GM10266 (cell line): ENCODE measurements around the gene GLYATL1B.
A peak's percentile ranks its signal among the peaks of the same experiment; 100 is the strongest.
"Not testable (repeated sequence)": the region's sequence is repeated elsewhere in the genome, so short reads cannot be mapped to it uniquely, and the experiment has no call there.

Experiments
- DNase-seq: peaks from one replicate; pipeline ENCODE4 v3.0.0; 2012; ENCODE audit errors: extremely low spot score
- CTCF ChIP-seq: IDR thresholded peaks from 2 replicates; pipeline ENCODE4 v1.5.1; 2012; ENCODE audit warnings: mild to moderate bottlenecking, low read depth; ENCODE audit not compliant: control insufficient read depth, insufficient read depth; ENCODE audit errors: missing control alignments

The GLYATL1B gene

GRCh38 chr11:59097113-59097708 lies 11.1 kb downstream of the GLYATL1B start:
- DNase-seq = peak; percentile 29
- TF ChIP-seq CTCF = peak; percentile 57

DNA sequence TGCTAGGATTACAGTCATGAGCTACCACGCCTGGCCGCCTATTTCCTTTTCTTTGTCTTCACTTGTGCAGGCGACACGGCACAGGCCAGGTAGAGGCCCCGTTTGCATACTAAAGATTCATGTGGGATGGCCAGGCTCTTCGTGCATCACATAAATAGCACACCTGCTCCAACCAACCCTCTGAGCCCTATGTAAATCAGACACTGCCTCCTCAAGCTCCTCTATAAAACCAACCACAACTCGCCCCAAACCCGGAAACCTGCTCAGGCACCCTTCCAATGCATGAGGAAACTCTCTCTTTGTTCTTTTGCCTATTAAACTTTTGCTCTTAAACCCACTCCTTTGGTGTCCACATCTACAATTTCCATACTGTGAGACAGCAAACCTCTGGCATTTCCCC lies 11.8 kb downstream of the GLYATL1B start:
- DNase-seq = not testable (repeated sequence)

- peak; percentile 64 for DNase-seq
Measured at GRCh38 chr11:59102259-59102765, 16.2 kb downstream of the GLYATL1B start.

GRCh38 chr11:59106363-59107336 lies 20.5 kb downstream of the GLYATL1B start, which contains the start of gene FAM111B:
TSS of gene FAM111B (plus strand) at chr11:59107237. CDS start at chr11:59109626, 2,389 bp downstream.
- DNase-seq = peak; percentile 78
- no peak for TF ChIP-seq CTCF

More at GRCh38 chr11:59102259-59102765, 16.2 kb downstream of the GLYATL1B start:
- peak; percentile 76 for TF ChIP-seq CTCF

GRCh38 chr11:59107721-59108120 lies 21.6 kb downstream of the GLYATL1B start:
- DNase-seq = not testable (repeated sequence)

- no peak for TF ChIP-seq CTCF
- DNase-seq = no peak
Measured at GRCh38 chr11:59112494-59112893, 26.4 kb downstream of the GLYATL1B start.

DNA sequence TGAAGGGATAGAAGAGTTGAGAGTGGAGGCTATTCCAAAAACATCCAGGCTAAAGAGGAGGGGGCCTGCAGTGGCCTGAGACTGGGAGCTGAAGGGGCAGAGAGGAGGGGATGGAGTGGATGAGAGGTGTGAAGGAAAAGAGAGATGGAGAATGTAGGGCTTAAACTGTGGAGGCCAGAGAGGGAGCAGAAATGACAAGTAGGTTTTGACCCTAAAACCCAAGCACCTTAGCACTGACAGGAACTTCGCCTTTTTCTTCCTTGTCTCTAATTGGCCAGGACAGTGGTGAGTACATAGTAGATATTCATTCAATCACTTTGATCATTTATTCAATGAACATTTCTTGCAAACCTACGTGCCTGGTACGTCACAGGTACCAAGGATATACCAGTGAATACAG lies 28.2 kb downstream of the GLYATL1B start:
- no peak for DNase-seq
- TF ChIP-seq CTCF = no peak

DNA sequence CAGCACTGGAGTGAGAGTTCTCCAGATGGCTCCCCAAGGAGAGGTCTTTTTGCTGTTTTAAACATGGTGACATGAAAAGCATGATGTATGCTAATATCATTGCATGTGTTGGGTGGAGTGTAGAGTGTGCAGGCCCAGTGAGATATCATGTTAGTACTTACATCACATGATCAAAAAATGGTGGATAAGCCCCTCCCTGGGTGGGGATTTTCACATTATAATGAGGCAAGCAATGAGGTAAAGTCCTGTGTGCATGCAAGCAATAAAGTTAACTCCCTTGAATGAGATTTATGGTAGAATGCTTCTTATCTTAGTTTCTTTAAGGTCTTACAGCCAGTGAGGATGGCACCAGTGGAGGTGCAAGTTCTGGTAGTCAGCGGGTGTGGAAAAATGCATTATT lies 29.4 kb downstream of the GLYATL1B start:
- no peak for TF ChIP-seq CTCF
- DNase-seq = no peak
